ENCODE results near the gene MVP.

MVP gene

GRCh38 chr16:29841631-29842030 lies 21.4 kb downstream of the MVP start:
- intact Hi-C loops (cut with DNase I; ENCODE audit: low total_unique reads): no loop called here
- TF ChIP-seq CTCF (IDR thresholded peaks at IDR 0.05): no peak
- Histone ChIP-seq H3K27ac (no peak overlapping the region), H3K36me3 (peaks cover 77 to 100% (median 90%) of the 10 kb centered on the region in 3 donors), H3K27me3 (no peaks in the 10 kb centered on the region), H3K4me1 (no peaks in the 10 kb centered on the region), H3K9me3 (no peaks in the 10 kb centered on the region), H3K4me3 (no peak overlapping the region)
- DNase-seq: no peak

GRCh38 chr16:29842732-29843346 lies 22.6 kb downstream of the MVP start:
- no peak for DNase-seq
- H3K27me3 ChIP-seq: no peaks in the 10 kb centered on the region
- intact Hi-C loops (cut with DNase I; ENCODE audit: low total_unique reads): no loop called here
- no peaks in the 10 kb centered on the region for H3K4me1 ChIP-seq
- H3K36me3 ChIP-seq: peaks cover 75 to 100% (median 90%) of the 10 kb centered on the region in 3 donors
- H3K27ac ChIP-seq: no peak overlapping the region
- H3K9me3 ChIP-seq: no peaks in the 10 kb centered on the region
- no peak for TF ChIP-seq CTCF (IDR thresholded peaks at IDR 0.05)
- no peak overlapping the region for H3K4me3 ChIP-seq

- no peak for DNase-seq
- Histone ChIP-seq H3K27ac (no peak overlapping the region), H3K27me3 (no peaks in the 10 kb centered on the region), H3K4me3 (no peak overlapping the region), H3K4me1 (no peaks in the 10 kb centered on the region), H3K36me3 (peaks cover 66 to 92% (median 83%) of the 10 kb centered on the region in 3 donors), H3K9me3 (no peaks in the 10 kb centered on the region)
- TF ChIP-seq CTCF (IDR thresholded peaks at IDR 0.05): no peak
- intact Hi-C loops (cut with DNase I; ENCODE audit: low total_unique reads): no loop called here
These were observed 23.7 kb downstream of the MVP start for GRCh38 chr16:29843931-29844330.

GRCh38 chr16:29844575-29845331 lies 24.5 kb downstream of the MVP start:
- H3K4me1 ChIP-seq: peaks cover 0 to 4% (median 0%) of the 10 kb centered on the region in 4 donors
- intact Hi-C loops (cut with DNase I; ENCODE audit: low total_unique reads): loop anchor here (5.0 kb wide), 1 partner anchor 147 kb away; no protein-coding TSS in a partner anchor
- H3K27me3 ChIP-seq: no peaks in the 10 kb centered on the region
- DNase-seq: no peak
- H3K9me3 ChIP-seq: no peaks in the 10 kb centered on the region
- TF ChIP-seq CTCF (IDR thresholded peaks at IDR 0.05): no peak
- peaks cover 60 to 83% (median 75%) of the 10 kb centered on the region in 3 donors for H3K36me3 ChIP-seq
- no peak overlapping the region for H3K4me3 ChIP-seq
- H3K27ac ChIP-seq: no peak overlapping the region

GRCh38 chr16:29845656-29846055 lies 25.4 kb downstream of the MVP start:
- H3K9me3 ChIP-seq: no peaks in the 10 kb centered on the region
- no peaks in the 10 kb centered on the region for H3K27me3 ChIP-seq
- intact Hi-C loops (cut with DNase I; ENCODE audit: low total_unique reads): loop anchor here (5.0 kb wide), 1 partner anchor 148 kb away; no protein-coding TSS in a partner anchor
- no peak overlapping the region for H3K4me3 ChIP-seq
- H3K27ac ChIP-seq: no peak overlapping the region
- H3K4me1 ChIP-seq: peaks cover 0 to 5% (median 0%) of the 10 kb centered on the region in 4 donors
- TF ChIP-seq CTCF (IDR thresholded peaks at IDR 0.05): no peak
- H3K36me3 ChIP-seq: peaks cover 51 to 74% (median 66%) of the 10 kb centered on the region in 3 donors
- no peak for DNase-seq
